HG03469 (cell line): ENCODE data around the gene HMOX1.
"Not testable (repeated sequence)": the region's sequence is repeated elsewhere in the genome, so short reads cannot be mapped to it uniquely, and the experiment has no call there.

Experiments
- ATAC-seq: cut with Tn5 transposase; IDR thresholded peaks from one replicate; pipeline ENCODE4 v1.9.1; 2021; ENCODE audit warnings: mild to moderate bottlenecking, moderate library complexity, moderate number of reproducible peaks; ENCODE audit not compliant: unreplicated experiment

HMOX1 gene

DNA sequence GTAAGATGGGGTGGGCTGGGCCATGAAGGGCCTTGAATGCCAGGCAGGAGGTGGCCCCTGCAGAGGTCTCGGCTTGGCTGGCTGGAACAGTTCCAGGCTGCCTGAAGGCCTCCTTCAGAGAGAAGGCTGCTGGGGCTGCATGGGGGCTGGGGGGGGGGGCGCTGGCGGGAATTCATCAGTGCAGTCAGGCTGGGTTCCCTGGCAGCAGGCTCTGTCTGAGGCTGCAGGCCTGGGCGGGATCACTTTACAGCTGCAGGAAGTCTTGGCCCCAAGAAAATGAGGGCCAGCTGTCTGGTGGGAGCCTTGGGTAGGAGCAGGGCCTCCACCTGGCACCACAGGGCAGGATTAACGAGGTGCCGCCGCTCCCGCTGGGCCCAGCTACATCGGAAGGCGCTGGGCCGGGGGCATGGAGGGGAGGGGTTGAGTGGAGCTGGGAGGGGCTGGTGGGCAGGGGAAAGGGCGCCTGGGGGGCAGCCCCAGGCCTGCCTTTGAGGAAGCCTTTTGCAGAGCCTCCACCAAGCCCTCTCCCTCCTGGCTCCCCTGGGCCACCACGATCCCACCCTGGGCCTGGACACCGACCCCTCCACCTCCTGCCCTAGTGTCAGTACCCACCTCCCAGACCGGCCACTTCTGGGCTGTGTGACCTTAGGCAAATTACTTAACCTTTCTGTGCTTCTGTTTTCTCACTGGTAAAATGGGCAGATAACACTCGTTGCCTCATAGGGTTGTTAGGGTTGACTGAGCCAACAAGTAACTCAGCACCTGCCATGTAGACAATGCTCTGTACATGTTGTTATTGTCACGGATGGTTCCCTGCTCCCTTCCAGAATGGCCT lies 31.0 kb upstream of the HMOX1 start:
- ATAC-seq = no peak

- peak; percentile 56 for ATAC-seq
These were observed 30.1 kb upstream of the HMOX1 start for GRCh38 chr22:35350539-35351503.

- no peak for ATAC-seq
These were observed 28.4 kb upstream of the HMOX1 start for GRCh38 chr22:35352214-35353111.

DNA sequence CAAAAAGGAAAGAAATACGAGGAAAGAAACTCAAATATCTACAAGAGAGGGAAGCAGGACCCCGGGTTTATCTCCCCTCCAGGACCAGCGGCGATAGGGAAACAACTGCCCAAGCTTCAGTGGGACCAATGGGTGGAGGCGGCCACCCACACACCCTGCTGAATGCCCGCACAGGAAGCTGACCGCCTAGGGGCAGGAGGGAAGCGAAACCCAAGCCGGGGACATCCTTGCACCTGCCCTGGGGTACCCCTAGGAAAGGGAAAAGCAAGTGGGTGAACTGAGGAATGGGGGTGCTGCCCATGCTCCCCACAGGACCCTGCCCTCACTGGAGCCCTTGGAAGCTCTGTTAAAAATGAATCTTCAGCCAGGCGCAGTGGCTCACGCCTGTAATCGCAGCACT lies 27.6 kb upstream of the HMOX1 start:
- no peak for ATAC-seq

- ATAC-seq = no peak
These were observed 26.8 kb upstream of the HMOX1 start for GRCh38 chr22:35354068-35354467.

DNA sequence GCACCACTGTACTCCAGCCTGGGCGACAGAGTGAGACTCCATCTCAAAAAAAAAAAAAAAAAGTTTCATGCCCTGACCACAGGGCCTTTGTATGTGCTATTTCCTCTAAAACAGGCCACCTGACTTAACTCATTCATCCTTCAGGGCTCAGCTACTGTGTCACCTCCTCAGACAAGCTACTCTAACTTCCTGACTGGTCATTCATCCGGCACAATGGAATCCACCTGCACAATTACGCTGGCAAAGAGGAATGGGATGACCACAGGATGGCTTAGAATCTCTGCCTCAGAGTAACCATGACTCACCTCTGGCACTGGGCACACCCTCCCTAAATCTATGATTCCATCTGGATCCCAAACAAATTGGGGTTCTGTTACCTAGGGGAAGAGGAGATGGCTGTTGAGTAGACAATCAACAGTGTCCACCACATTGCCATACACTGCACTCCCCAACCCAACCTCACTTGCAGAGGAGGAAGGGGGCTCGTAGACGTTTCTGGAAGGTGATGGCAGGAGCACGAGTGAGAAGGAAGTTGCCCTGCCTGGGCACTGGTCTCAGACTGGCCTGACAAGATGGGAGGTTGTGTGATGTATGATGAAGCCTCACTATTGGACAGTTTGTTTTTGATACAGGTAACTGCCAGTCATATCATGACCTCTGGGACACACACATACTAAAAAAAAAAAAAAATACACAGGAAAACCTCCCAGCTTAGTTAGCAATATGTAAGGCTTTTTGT lies 22.8 kb upstream of the HMOX1 start:
- no peak for ATAC-seq

GRCh38 chr22:35359380-35360065 lies 21.4 kb upstream of the HMOX1 start:
- ATAC-seq = no peak

DNA sequence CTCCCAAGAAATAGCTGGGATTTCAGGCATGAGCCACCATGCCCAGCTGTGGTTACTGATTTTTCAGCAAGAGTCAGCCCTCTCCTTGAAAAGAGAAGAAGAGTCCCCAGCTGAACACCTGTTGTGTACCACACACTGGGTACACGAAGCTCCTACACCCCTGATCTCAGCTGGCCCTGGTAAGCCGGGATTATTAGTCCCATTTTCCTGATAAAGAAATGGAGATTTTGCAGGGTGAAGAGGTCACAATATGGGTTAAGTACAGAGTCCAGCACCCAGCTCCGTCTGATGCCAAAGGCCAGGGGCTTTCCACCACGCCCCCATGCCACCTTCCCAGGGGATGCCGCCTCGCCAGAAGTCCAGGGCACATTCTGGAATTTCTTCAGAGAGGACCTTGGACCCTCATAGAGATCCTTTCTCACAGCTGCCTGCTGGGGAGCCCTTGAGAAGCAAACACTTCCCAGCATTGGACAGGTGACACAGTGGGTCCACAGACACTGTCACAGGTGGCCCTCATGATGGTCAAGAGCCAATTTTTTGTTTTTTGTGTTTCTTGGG lies 19.8 kb upstream of the HMOX1 start:
- ATAC-seq = no peak

DNA sequence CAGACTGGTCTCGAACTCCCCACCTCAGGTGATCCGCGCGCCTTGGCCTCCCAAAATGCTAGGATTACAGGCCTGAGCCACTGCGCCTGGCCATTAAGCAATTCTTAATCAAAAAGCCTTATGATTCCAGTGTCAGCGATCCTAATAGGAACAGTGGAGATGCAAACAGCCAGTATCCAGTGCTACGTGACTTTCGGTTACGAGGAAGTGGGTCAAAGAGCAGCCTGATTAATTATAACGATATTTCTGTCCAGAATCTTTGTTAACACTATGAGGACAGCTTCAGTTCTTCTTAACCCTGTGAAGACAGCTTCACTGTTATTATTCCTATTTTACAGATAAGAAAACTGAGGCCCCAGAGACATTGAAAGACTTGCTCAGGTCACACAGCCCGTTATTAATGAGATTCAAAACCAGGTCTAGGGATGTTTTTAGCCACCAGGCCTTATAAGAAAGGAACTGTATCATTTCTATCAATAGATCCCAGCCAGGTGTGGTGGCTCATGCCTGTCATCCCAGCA lies 17.3 kb upstream of the HMOX1 start:
- ATAC-seq = no peak

- not testable (repeated sequence) for ATAC-seq
These were observed 16.7 kb upstream of the HMOX1 start for GRCh38 chr22:35364230-35364629.

DNA sequence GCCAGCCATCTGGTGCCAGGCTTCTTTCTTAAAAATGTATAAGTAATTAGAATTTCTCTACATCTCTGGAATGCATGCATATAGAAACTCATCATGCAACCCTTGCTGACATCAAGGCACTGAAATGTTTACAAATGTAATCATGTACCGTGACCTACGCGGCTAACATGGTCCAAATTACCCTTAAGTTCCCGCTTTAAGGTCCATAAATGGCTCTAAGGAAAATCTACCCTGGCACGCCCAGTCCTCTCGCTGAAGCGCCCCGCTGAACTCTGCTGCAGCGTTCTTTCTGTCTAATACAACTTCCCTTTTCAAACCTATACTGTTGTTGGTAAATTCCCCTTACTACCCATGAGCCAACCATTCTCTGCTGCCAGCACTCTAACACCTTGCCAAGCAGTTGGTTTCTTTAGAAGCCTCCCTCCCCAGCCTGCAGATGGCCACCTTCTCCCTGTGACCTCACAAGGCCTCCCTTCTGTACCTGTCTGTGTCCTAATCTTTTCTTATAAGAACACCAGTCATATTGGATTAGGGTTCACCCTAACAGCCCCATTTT lies 13.5 kb upstream of the HMOX1 start:
- ATAC-seq = peak; percentile 36

GRCh38 chr22:35368386-35368785 lies 12.5 kb upstream of the HMOX1 start:
- ATAC-seq = no peak

GRCh38 chr22:35369996-35370395 lies 10.9 kb upstream of the HMOX1 start:
- no peak for ATAC-seq

DNA sequence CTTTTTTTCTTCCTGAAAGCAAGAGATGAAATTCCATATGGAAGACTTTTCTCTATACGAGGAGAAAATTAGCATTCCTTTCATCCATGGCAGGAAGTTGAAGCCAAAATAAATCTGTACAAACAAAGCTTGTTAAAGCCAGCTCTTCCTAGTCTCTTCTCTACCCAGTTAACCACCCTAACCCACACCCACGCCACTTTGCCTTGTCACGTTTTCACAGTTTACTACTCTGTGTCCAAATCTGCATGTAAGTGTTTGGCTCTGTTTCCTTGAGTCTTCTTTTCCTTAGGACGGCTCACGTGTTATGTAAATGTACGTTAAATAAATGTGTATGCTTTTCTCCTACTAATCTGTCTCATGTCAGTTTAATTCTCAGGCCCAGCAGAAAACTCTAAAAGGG lies 7.1 kb upstream of the HMOX1 start:
- ATAC-seq = no peak

GRCh38 chr22:35375031-35375430 lies 5.9 kb upstream of the HMOX1 start:
- no peak for ATAC-seq

GRCh38 chr22:35375526-35375925 lies 5.4 kb upstream of the HMOX1 start:
- ATAC-seq = no peak

- ATAC-seq = no peak
These were observed 4.0 kb upstream of the HMOX1 start for GRCh38 chr22:35376728-35377472.

- no peak for ATAC-seq
These were observed 3.2 kb upstream of the HMOX1 start for GRCh38 chr22:35377735-35378134.
